ENCODE results near the gene LRRN2.

LRRN2 gene

GRCh38 chr1:204591473-204592090, 94.0 kb downstream of the LRRN2 start:
- H3K9me3 ChIP-seq (ENCODE audit: severe bottlenecking) = peaks cover 3% of the 10 kb centered on the region
- no peaks in the 10 kb centered on the region for H3K36me3 ChIP-seq
- no peak for DNase-seq
- H3K4me3 ChIP-seq (ENCODE audit: low read depth, low read length) = no peak overlapping the region
- peak overlapping the region; percentile 90 for H3K27ac ChIP-seq
- H3K27me3 ChIP-seq (ENCODE audit: insufficient read depth, low read depth, severe bottlenecking) = no peaks in the 10 kb centered on the region
- TF ChIP-seq CTCF (IDR thresholded peaks at IDR 0.05; ENCODE audit: low read depth, low read length) = no peak

- Histone ChIP-seq H3K4me3 (ENCODE audit: low read depth, low read length) (no peak overlapping the region), H3K9me3 (ENCODE audit: severe bottlenecking) (peaks cover 4% of the 10 kb centered on the region), H3K27me3 (ENCODE audit: insufficient read depth, low read depth, severe bottlenecking) (no peaks in the 10 kb centered on the region), H3K36me3 (no peaks in the 10 kb centered on the region), H3K27ac (peak overlapping the region; percentile 75)
- no peak for TF ChIP-seq CTCF (IDR thresholded peaks at IDR 0.05; ENCODE audit: low read depth, low read length)
- DNase-seq = peak; percentile 75
Observed at GRCh38 chr1:204589409-204590038, 96.0 kb downstream of the LRRN2 start.

DNA sequence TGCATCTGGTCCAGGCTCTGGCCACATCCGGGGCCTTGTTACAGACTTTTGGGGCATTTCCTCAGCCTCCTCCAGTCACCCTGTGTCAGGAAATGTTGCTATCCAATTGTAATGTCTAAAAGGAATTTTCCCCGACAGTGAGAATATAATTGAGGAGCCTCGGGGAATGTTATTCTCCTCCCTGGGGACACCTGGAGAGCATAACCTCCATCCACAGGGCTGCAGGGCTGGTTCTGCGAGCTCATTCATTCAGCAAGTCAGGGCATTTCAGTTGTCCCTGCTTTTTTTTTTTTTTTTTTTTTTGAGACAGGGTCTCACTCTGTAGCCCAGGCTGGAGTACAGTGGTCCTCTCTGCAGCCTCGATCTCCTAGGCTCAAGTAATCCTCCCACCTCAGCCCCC, 96.7 kb downstream of the LRRN2 start:
- TF ChIP-seq CTCF (IDR thresholded peaks at IDR 0.05; ENCODE audit: low read depth, low read length) = no peak
- no peak for DNase-seq
- no peaks in the 10 kb centered on the region for H3K36me3 ChIP-seq

DNA sequence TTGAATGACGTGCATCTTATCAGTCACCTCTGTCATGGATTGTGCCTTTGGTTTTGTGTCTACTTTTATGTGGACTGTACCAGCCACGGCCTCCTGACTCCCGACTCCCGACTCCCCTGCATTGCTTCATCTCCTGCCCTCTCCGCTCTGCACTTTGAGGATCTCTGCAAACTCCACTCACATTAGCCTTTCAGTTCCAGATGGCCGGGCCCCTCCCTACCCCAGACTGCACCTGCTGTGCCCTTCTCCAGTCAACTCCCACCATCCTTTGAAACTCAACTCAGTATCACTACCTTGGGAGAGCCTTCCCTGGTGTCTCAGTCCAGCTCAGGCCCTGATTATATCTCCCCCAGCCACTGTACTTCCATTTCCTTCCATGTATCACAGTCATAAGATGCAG, 97.9 kb downstream of the LRRN2 start:
- peak; percentile 97 for DNase-seq
- no peak for TF ChIP-seq CTCF (IDR thresholded peaks at IDR 0.05; ENCODE audit: low read depth, low read length)
- Histone ChIP-seq H3K27me3 (ENCODE audit: insufficient read depth, low read depth, severe bottlenecking) (no peaks in the 10 kb centered on the region), H3K27ac (peak overlapping the region; percentile 75), H3K9me3 (ENCODE audit: severe bottlenecking) (peaks cover 4% of the 10 kb centered on the region), H3K36me3 (no peaks in the 10 kb centered on the region), H3K4me3 (ENCODE audit: low read depth, low read length) (no peak overlapping the region)

More for the DNA sequence above, 96.7 kb downstream of the LRRN2 start:
- Histone ChIP-seq H3K9me3 (ENCODE audit: severe bottlenecking) (peaks cover 4% of the 10 kb centered on the region), H3K4me3 (ENCODE audit: low read depth, low read length) (no peak overlapping the region), H3K27me3 (ENCODE audit: insufficient read depth, low read depth, severe bottlenecking) (no peaks in the 10 kb centered on the region), H3K27ac (peak overlapping the region; percentile 75)

DNA sequence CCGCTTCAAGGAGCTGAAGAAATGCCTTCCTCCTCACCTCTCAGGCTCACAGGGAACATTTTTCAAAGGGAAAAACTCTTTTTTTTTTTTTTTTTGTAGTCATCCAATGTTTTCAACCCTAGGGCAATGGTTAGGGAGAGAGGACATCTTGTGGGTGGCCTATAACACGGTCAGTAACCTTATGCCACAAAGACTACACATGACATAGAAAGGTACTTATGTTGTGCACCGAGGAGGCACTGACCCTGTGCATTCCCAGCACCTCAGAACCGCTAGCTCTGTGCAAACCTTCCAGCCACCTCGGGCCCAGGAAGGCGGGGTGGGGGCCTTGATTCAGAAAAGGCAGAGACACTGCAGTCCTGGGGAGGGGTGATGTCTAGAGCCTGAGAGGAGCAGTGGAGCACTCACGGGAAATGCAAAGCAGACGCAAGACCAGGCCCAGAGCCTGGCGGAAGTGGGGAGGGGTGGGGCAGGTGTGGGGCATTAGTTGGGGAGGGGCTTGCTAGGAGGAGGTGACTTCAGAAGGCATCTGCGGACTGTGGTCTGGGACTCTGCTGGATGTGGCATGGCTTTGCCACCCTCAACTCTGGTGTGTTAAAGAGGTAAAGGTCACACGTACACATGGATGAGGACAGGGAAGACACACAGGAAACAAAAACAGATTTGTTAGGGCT, 100.7 kb downstream of the LRRN2 start:
- no peak for DNase-seq
- Histone ChIP-seq H3K36me3 (no peaks in the 10 kb centered on the region), H3K27me3 (ENCODE audit: insufficient read depth, low read depth, severe bottlenecking) (no peaks in the 10 kb centered on the region), H3K27ac (no peak overlapping the region), H3K9me3 (ENCODE audit: severe bottlenecking) (peaks cover 4% of the 10 kb centered on the region), H3K4me3 (ENCODE audit: low read depth, low read length) (no peak overlapping the region)
- TF ChIP-seq CTCF (IDR thresholded peaks at IDR 0.05; ENCODE audit: low read depth, low read length) = no peak
